ENCODE data around the gene CYGB. TPM values are rescaled to one million over a fixed set of nuclear protein-coding genes. Genes with fewer than 3 reads are reported as not detected.
A peak's percentile ranks its signal among the peaks of the same experiment; 100 is the strongest.

The CYGB gene
- total and polyA plus RNA-seq, 2 of the 13 experiments (the other 11 are each of a cell fraction or from before 2014, with no cell fraction given), result 18.9 to 27.1 TPM

DNA sequence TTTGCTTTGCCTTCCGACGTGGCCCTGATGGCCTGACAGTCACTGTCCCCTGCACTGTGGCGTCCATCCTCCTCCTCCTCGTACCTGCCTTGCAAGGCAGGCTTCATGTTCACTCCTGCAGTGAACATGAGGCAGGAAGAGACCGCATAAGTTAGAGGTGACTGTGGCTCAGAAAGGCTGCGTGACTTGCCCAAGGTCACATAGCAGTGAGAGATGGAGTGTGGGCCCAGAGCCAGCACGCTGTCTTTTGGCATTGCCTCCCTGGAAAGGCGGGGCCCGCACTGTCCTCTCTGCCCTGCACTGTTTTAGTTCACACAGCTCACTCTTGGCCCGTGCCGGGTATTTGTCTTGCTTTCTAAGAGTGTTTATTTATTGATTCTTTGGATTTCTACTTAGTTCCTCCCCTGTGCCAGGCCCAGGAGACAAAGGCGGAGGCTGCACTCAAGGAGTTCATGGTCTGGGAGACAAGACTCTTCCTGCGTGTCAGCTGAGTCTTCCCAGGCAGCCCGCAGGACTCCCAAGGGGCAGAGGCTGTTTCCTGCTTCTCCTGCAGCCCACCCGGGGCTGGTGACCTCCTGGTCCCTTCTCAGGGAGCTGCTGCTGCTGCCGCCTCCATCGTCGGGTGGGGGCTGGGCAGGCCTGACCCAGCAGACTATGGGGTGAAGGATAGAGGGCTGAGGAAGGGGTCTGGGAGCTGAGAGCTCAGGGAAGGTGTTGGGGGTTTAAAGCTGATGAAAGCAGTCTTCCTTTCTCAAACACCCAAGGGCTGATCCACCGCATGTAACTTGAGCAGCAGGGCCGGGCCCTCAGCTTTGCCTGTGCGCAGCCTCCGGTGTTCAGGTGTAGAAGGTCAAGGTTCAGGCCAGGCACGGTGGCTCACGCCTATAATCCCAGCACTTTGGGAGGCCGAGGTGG lies 12.7 kb downstream of the CYGB start (continued):
- TF ChIP-seq, protein P1, sequence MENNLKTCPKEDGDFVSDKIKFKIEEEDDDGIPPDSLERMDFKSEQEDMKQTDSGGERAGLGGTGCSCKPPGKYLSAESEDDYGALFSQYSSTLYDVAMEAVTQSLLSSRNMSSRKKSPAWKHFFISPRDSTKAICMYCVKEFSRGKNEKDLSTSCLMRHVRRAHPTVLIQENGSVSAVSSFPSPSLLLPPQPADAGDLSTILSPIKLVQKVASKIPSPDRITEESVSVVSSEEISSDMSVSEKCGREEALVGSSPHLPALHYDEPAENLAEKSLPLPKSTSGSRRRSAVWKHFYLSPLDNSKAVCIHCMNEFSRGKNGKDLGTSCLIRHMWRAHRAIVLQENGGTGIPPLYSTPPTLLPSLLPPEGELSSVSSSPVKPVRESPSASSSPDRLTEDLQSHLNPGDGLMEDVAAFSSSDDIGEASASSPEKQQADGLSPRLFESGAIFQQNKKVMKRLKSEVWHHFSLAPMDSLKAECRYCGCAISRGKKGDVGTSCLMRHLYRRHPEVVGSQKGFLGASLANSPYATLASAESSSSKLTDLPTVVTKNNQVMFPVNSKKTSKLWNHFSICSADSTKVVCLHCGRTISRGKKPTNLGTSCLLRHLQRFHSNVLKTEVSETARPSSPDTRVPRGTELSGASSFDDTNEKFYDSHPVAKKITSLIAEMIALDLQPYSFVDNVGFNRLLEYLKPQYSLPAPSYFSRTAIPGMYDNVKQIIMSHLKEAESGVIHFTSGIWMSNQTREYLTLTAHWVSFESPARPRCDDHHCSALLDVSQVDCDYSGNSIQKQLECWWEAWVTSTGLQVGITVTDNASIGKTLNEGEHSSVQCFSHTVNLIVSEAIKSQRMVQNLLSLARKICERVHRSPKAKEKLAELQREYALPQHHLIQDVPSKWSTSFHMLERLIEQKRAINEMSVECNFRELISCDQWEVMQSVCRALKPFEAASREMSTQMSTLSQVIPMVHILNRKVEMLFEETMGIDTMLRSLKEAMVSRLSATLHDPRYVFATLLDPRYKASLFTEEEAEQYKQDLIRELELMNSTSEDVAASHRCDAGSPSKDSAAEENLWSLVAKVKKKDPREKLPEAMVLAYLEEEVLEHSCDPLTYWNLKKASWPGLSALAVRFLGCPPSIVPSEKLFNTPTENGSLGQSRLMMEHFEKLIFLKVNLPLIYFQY (CRISPR knock-in tag; IDR thresholded peaks at IDR 0.05; ENCODE audit: borderline replicate concordance), result no peak
- peak; percentile 75; the same call in 1 of the 2 replicates for TF ChIP-seq ZBTB7B (CRISPR knock-in tag; IDR thresholded peaks at IDR 0.05)
- peak; percentile 99 for TF ChIP-seq ZNF768 (CRISPR knock-in tag; IDR thresholded peaks at IDR 0.05)
- TF ChIP-seq, protein P2, sequence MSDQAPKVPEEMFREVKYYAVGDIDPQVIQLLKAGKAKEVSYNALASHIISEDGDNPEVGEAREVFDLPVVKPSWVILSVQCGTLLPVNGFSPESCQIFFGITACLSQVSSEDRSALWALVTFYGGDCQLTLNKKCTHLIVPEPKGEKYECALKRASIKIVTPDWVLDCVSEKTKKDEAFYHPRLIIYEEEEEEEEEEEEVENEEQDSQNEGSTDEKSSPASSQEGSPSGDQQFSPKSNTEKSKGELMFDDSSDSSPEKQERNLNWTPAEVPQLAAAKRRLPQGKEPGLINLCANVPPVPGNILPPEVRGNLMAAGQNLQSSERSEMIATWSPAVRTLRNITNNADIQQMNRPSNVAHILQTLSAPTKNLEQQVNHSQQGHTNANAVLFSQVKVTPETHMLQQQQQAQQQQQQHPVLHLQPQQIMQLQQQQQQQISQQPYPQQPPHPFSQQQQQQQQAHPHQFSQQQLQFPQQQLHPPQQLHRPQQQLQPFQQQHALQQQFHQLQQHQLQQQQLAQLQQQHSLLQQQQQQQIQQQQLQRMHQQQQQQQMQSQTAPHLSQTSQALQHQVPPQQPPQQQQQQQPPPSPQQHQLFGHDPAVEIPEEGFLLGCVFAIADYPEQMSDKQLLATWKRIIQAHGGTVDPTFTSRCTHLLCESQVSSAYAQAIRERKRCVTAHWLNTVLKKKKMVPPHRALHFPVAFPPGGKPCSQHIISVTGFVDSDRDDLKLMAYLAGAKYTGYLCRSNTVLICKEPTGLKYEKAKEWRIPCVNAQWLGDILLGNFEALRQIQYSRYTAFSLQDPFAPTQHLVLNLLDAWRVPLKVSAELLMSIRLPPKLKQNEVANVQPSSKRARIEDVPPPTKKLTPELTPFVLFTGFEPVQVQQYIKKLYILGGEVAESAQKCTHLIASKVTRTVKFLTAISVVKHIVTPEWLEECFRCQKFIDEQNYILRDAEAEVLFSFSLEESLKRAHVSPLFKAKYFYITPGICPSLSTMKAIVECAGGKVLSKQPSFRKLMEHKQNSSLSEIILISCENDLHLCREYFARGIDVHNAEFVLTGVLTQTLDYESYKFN (CRISPR knock-in tag; conservative IDR thresholded peaks at IDR 0.05), result peak; percentile 75
- no peak for TF ChIP-seq JUNB (CRISPR knock-in tag; IDR thresholded peaks at IDR 0.05; ENCODE audit: borderline replicate concordance)
- TF ChIP-seq BCL6 (CRISPR knock-in tag; IDR thresholded peaks at IDR 0.05), result peak; percentile 95
- peak; percentile 73; the same call in 1 of the 2 replicates for TF ChIP-seq RCOR2 (CRISPR knock-in tag; IDR thresholded peaks at IDR 0.05)
- TF ChIP-seq PRMT3 (CRISPR knock-in tag; IDR thresholded peaks at IDR 0.05; ENCODE audit: borderline replicate concordance, low read depth), result peak; percentile 63; the same call in 1 of the 2 replicates
- TF ChIP-seq KMT2A (CRISPR knock-in tag; IDR thresholded peaks at IDR 0.05), result no peak; the same call in none of the 2 replicates
- no peak for TF ChIP-seq ZNF367 (CRISPR knock-in tag; IDR thresholded peaks at IDR 0.05; ENCODE audit: borderline replicate concordance)
- peak; percentile 94 for TF ChIP-seq ZNF460 (CRISPR knock-in tag; IDR thresholded peaks at IDR 0.05; ENCODE audit: borderline replicate concordance)
- TF ChIP-seq TAF1 (CRISPR knock-in tag; IDR thresholded peaks at IDR 0.05), result peak; percentile 20; the same call in 1 of the 2 replicates
- TF ChIP-seq, protein P3, sequence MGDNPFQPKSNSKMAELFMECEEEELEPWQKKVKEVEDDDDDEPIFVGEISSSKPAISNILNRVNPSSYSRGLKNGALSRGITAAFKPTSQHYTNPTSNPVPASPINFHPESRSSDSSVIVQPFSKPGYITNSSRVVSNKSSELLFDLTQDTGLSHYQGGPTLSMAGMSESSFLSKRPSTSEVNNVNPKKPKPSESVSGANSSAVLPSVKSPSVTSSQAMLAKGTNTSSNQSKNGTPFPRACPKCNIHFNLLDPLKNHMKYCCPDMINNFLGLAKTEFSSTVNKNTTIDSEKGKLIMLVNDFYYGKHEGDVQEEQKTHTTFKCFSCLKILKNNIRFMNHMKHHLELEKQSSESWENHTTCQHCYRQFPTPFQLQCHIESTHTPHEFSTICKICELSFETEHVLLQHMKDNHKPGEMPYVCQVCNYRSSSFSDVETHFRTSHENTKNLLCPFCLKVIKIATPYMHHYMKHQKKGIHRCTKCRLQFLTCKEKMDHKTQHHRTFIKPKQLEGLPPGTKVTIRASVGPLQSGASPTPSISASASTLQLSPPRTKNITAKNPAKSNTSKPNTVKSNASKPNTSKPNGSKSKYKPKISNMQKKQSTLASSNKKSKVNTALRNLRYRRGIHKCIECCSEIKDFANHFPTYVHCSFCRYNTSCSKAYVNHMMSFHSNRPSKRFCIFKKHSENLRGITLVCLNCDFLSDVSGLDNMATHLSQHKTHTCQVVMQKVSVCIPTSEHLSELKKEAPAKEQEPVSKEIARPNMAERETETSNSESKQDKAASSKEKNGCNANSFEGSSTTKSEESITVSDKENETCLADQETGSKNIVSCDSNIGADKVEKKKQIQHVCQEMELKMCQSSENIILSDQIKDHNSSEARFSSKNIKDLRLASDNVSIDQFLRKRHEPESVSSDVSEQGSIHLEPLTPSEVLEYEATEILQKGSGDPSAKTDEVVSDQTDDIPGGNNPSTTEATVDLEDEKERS (CRISPR knock-in tag; IDR thresholded peaks at IDR 0.05), result peak; percentile 72
- TF ChIP-seq, protein P4, sequence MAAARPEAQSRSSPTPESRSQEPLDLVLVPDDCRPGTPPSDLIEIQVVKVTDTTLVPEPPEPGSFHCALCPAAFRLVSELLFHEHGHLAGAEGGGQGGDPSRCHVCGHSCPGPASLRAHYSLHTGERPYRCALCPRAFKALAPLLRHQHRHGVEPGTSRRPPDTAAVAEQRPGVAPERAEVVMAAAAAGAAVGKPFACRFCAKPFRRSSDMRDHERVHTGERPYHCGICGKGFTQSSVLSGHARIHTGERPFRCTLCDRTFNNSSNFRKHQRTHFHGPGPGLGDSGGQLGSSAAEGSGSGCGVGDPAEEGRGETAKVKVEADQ (CRISPR knock-in tag; IDR thresholded peaks at IDR 0.05; ENCODE audit: borderline replicate concordance), result 0 out of 2 replicates have a peak, but pooled peaks have one; percentile 30
- no peak for TF ChIP-seq ZSCAN9 (CRISPR knock-in tag; IDR thresholded peaks at IDR 0.05; ENCODE audit: borderline replicate concordance)
